Measurements from ENCODE around the gene RBM39.
"Not testable (repeated sequence)": the region's sequence is repeated elsewhere in the genome, so short reads cannot be mapped to it uniquely, and the experiment has no call there.

RBM39 gene

DNA sequence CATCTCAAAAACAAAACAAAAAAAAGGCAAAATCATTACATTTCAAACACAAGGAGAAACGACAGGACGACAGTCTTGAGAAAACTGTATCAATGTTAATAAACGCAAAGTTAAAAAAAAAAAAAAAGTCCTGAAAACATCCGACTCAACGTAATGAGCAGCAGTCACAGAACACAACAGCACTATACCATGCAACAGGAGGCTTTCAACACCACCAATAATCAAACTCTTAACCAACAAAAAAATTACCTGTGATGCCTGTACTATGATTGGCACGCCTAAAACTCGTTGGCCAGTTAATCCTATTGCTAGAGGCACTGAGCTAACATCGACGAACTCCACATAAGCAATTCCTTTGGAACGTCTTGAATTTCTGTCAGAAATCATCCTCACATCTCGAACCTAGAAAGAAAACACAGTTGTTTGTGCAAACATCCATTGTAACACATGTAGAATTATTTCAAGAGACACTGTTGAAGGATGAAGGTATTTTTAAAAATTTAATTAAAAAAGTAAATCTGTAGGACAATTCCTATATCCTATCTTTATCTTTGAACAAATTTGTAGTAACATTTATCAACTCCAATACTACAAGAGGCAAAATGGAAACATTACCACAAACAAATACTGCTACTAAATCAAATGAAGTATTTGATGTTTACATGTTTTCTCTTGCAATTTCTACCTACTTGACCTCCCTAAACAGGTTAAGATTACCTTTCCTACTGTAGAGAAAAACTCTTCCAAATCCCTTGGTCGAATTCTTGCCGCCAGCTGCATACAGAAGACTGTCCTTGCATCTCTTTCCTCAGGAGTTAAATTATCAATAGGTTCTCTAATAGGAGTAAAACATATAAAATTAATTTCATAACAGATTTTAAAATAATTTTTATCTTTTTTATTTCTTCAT, 17.5 kb downstream of the RBM39 start:
- no peak overlapping the region for H3K4me3 ChIP-seq (ENCODE audit: insufficient read depth, low read length, poor library complexity, severe bottlenecking)
- H3K27ac ChIP-seq (ENCODE audit: low read depth, low read length) = no peak overlapping the region
- no peak overlapping the region for H3K4me2 ChIP-seq (ENCODE audit: low read depth, low read length, poor library complexity, severe bottlenecking)
- no peak overlapping the region for H2AFZ ChIP-seq (ENCODE audit: low read depth, low read length, severe bottlenecking)
- H3K36me3 ChIP-seq (ENCODE audit: low read length) = peaks cover 70% of the 10 kb centered on the region
- no peaks in the 10 kb centered on the region for H3K27me3 ChIP-seq (ENCODE audit: low read length)
- no peak overlapping the region for H3K9ac ChIP-seq (ENCODE audit: low read length)
- H3F3A ChIP-seq (ENCODE audit: insufficient read depth) = peaks cover 51% of the 10 kb centered on the region
- no peaks in the 10 kb centered on the region for H3K9me2 ChIP-seq (replicated peaks; ENCODE audit: insufficient read depth, low read length)
- TF ChIP-seq CTCF (IDR thresholded peaks at IDR 0.05; ENCODE audit: insufficient read depth, low read length, poor library complexity, severe bottlenecking) = no peak
- no peak for TF ChIP-seq EZH2phosphoT487 (conservative IDR thresholded peaks at IDR 0.05; ENCODE audit: low read length)
- H4K20me1 ChIP-seq (ENCODE audit: low read depth, low read length) = peaks cover 61% of the 10 kb centered on the region
- no peaks in the 10 kb centered on the region for H3K9me3 ChIP-seq (ENCODE audit: insufficient read depth, low read length)
- H3K79me2 ChIP-seq (ENCODE audit: insufficient read depth, low read length) = peaks cover 86% of the 10 kb centered on the region

DNA sequence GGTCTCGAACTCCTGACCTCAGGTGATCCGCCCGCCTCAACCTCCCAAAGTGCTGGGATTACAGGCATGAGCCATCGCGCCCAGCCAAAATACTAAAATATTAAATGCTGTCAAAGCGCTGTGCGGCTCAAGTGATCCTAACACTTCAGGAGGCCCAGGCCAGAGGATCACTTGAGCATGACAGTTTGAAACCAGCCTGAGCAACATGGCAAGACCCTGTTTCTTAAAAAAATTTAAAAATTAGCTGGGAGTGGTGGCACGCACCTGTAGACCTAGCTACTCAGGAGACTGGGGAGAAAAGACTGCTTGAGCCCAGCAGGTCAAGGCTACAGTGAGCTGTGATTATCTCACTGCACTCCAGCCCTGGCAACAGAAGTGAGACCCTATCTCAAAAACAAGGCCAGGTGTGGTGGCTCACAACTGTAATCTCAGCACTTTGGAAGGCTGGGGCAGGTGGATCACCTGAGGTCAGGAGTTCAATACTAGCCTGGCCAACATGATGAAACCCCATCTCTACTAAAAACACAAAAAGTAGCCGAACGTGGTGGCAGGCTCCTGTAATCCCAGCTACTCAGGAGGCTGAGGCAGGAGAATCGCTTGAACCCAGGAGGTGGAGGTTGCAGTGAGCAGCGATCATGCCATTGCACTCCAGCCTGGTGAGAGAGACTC, 18.3 kb downstream of the RBM39 start:
- not testable (repeated sequence) for H3K9me3 ChIP-seq (ENCODE audit: insufficient read depth, low read length); H3K9me2 ChIP-seq (replicated peaks; ENCODE audit: insufficient read depth, low read length); H3K27ac ChIP-seq (ENCODE audit: low read depth, low read length); H3K4me2 ChIP-seq (ENCODE audit: low read depth, low read length, poor library complexity, severe bottlenecking); H3K4me3 ChIP-seq (ENCODE audit: insufficient read depth, low read length, poor library complexity, severe bottlenecking); H2AFZ ChIP-seq (ENCODE audit: low read depth, low read length, severe bottlenecking); H3K9ac ChIP-seq (ENCODE audit: low read length); H3K27me3 ChIP-seq (ENCODE audit: low read length)
- peaks cover 86% of the 10 kb centered on the region for H3K79me2 ChIP-seq (ENCODE audit: insufficient read depth, low read length)
- peaks cover 60% of the 10 kb centered on the region for H4K20me1 ChIP-seq (ENCODE audit: low read depth, low read length)
- H3F3A ChIP-seq (ENCODE audit: insufficient read depth) = peaks cover 45% of the 10 kb centered on the region
- peaks cover 68% of the 10 kb centered on the region for H3K36me3 ChIP-seq (ENCODE audit: low read length)

DNA sequence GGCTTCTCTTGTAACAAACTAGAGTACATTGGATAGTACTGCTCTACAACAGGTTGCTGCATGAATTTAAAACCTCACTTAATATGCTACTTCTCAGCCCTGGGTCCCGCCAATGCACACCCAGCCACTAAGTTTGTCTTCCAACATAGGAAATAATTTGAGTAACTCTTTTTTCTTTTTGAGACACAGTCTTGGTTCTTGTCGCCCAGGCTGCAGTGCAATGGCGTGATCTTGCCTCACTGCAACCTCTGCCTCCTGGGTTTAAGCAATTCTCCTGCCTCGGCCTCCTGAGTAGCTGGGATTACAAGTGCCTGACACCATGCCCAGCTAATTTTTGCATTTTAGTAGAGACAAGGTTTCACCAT, 18.8 kb downstream of the RBM39 start:
- H3K9me3 ChIP-seq (ENCODE audit: insufficient read depth, low read length); H3K27me3 ChIP-seq (ENCODE audit: low read length); H2AFZ ChIP-seq (ENCODE audit: low read depth, low read length, severe bottlenecking); H3K9ac ChIP-seq (ENCODE audit: low read length); H3K9me2 ChIP-seq (replicated peaks; ENCODE audit: insufficient read depth, low read length); H3K4me2 ChIP-seq (ENCODE audit: low read depth, low read length, poor library complexity, severe bottlenecking); H3K27ac ChIP-seq (ENCODE audit: low read depth, low read length); H3K4me3 ChIP-seq (ENCODE audit: insufficient read depth, low read length, poor library complexity, severe bottlenecking): not testable (repeated sequence)
- Histone ChIP-seq H4K20me1 (ENCODE audit: low read depth, low read length) (peaks cover 61% of the 10 kb centered on the region), H3K36me3 (ENCODE audit: low read length) (peaks cover 67% of the 10 kb centered on the region), H3F3A (ENCODE audit: insufficient read depth) (peaks cover 45% of the 10 kb centered on the region), H3K79me2 (ENCODE audit: insufficient read depth, low read length) (peaks cover 86% of the 10 kb centered on the region)

DNA sequence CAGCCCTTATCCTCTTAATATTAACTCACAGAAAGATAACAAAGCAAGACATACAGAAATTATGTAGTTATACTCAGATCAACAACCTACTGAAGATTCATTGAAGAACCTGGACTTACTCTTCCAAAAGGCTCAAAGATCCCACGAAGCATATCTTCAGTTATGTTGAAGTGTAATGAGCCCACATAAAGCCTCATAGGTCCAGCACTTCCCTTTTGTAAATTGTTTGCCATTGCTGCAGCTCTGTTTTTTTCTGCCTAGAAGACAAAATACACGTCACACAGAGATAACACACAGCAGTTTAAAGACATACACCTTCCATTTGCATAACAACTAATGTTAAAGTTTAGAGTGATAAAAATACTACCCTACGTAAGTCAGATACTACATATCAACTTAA, 20.4 kb downstream of the RBM39 start:
- Histone ChIP-seq H4K20me1 (ENCODE audit: low read depth, low read length) (peaks cover 64% of the 10 kb centered on the region), H3K9me3 (ENCODE audit: insufficient read depth, low read length) (no peaks in the 10 kb centered on the region), H3K9ac (ENCODE audit: low read length) (no peak overlapping the region), H3K4me2 (ENCODE audit: low read depth, low read length, poor library complexity, severe bottlenecking) (no peak overlapping the region), H3K79me2 (ENCODE audit: insufficient read depth, low read length) (peaks cover 86% of the 10 kb centered on the region), H3K9me2 (replicated peaks; ENCODE audit: insufficient read depth, low read length) (no peaks in the 10 kb centered on the region), H3F3A (ENCODE audit: insufficient read depth) (peaks cover 42% of the 10 kb centered on the region), H3K27ac (ENCODE audit: low read depth, low read length) (no peak overlapping the region), H3K27me3 (ENCODE audit: low read length) (no peaks in the 10 kb centered on the region), H3K4me3 (ENCODE audit: insufficient read depth, low read length, poor library complexity, severe bottlenecking) (no peak overlapping the region), H3K36me3 (ENCODE audit: low read length) (peaks cover 64% of the 10 kb centered on the region), H2AFZ (ENCODE audit: low read depth, low read length, severe bottlenecking) (no peak overlapping the region)
- TF ChIP-seq EZH2phosphoT487 (conservative IDR thresholded peaks at IDR 0.05; ENCODE audit: low read length) = no peak
- TF ChIP-seq CTCF (IDR thresholded peaks at IDR 0.05; ENCODE audit: insufficient read depth, low read length, poor library complexity, severe bottlenecking) = no peak

Data from SU-DHL-6 (cell line).